Measurements from ENCODE around the gene NUP58.
"Not testable (repeated sequence)": the region's sequence is repeated elsewhere in the genome, so short reads cannot be mapped to it uniquely, and the experiment has no call there.

NUP58 gene

DNA sequence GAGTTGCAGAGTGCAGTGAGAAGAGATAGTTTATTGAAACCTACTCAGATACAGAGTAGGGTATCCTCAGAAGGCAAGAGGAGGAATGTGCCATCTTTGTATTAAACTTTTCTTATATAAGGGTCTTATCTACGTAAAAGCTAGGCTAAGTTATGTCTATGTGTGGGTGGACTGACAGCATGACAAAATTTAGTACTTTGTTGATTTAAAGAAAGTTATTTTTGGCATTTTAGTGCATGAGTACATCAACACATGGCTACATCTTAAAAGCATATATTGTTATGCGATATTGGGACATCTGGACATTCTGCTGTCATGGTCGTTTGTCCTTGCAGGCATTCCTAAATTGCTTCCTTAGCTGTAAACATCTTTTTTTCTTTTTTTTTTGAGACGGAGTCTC, 51.4 kb downstream of the NUP58 start:
- TF ChIP-seq, protein P1, sequence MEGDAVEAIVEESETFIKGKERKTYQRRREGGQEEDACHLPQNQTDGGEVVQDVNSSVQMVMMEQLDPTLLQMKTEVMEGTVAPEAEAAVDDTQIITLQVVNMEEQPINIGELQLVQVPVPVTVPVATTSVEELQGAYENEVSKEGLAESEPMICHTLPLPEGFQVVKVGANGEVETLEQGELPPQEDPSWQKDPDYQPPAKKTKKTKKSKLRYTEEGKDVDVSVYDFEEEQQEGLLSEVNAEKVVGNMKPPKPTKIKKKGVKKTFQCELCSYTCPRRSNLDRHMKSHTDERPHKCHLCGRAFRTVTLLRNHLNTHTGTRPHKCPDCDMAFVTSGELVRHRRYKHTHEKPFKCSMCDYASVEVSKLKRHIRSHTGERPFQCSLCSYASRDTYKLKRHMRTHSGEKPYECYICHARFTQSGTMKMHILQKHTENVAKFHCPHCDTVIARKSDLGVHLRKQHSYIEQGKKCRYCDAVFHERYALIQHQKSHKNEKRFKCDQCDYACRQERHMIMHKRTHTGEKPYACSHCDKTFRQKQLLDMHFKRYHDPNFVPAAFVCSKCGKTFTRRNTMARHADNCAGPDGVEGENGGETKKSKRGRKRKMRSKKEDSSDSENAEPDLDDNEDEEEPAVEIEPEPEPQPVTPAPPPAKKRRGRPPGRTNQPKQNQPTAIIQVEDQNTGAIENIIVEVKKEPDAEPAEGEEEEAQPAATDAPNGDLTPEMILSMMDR (IDR thresholded peaks at IDR 0.05; ENCODE audit: insufficient read depth, low read length, poor library complexity, severe bottlenecking) = no peak
- Histone ChIP-seq H3K27me3 (replicated peaks; ENCODE audit: control insufficient read depth, insufficient read depth, low read length) (no peaks in the 10 kb centered on the region), H3K4me3 (replicated peaks; ENCODE audit: low read depth, low read length) (no peak overlapping the region)

DNA sequence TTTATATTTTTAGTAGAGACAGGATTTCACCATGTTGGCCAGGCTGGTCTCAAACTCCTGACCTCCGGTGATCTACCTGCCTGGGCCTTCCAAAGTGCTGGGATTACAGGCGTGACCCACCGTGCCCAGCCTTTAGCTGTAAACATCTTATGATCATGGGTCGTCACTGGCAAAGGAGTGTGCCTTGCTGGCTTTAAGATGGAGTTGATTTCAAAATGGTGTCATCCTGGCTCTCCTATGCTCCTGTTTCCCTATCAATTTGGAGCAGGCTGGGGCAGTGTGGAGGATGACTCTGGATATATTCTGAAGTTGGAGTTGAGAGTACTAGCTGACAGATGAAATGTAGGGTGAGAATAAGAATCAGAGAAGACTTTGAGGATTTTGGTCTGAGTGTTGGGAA, 51.9 kb downstream of the NUP58 start:
- DNase-seq (ENCODE audit: extremely low read depth, insufficient read length) = no peak
- Histone ChIP-seq H3K27me3 (replicated peaks; ENCODE audit: control insufficient read depth, insufficient read depth, low read length) (no peaks in the 10 kb centered on the region), H3K36me3 (ENCODE audit: control insufficient read depth, insufficient read depth, low read length) (no peaks in the 10 kb centered on the region), H3K4me3 (replicated peaks; ENCODE audit: low read depth, low read length) (no peak overlapping the region)
- TF ChIP-seq, protein P1 (IDR thresholded peaks at IDR 0.05; ENCODE audit: insufficient read depth, low read length, poor library complexity, severe bottlenecking) = no peak

More for the DNA sequence above, 51.4 kb downstream of the NUP58 start:
- H3K36me3 ChIP-seq (ENCODE audit: control insufficient read depth, insufficient read depth, low read length) = no peaks in the 10 kb centered on the region
- no peak for DNase-seq (ENCODE audit: extremely low read depth, insufficient read length)

DNA sequence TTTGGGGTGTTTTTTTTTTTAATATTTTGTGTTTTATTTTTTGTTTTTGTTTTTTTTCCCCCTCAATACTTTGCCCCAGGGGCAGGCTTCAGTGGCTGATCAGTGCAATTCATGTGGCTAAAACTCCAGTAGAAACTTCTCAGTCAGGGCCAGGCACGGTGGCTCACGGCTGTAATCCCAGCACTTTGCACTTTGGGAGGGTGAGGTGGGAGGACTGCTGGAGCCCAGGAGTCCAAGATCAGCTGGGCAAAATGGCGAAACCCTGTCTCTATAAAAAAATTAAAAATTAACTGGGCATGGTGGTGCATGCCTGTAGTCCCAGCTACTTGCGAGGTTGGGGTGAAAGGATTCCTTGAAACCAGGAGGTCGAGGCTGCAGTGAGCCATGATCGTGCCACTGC, 53.0 kb downstream of the NUP58 start:
- no peak for DNase-seq (ENCODE audit: extremely low read depth, insufficient read length)
- H3K4me3 ChIP-seq (replicated peaks; ENCODE audit: low read depth, low read length) = no peak overlapping the region
- TF ChIP-seq, protein P1 (IDR thresholded peaks at IDR 0.05; ENCODE audit: insufficient read depth, low read length, poor library complexity, severe bottlenecking) = no peak
- H3K27me3 ChIP-seq (replicated peaks; ENCODE audit: control insufficient read depth, insufficient read depth, low read length) = no peaks in the 10 kb centered on the region
- no peaks in the 10 kb centered on the region for H3K36me3 ChIP-seq (ENCODE audit: control insufficient read depth, insufficient read depth, low read length)

DNA sequence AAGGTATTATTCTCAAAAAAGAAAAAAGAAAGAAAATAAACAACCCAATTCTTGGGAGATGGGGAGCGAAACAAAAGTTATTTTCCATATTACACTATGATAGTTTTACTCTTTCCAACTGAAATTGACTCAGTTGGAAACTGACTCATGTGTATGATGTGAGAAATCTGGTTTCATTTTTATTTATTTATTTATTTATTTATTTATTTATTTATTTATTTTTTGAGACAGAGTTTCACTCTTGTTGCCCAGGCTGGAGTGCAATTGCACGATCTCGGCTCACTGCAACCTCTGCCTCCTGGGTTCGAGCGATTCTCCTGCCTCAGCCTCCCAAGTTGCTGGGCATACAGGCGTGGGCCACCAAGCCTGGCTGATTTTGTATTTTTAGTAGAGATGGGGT, 59.0 kb downstream of the NUP58 start:
- not testable (repeated sequence) for DNase-seq (ENCODE audit: extremely low read depth, insufficient read length); H3K4me3 ChIP-seq (replicated peaks; ENCODE audit: low read depth, low read length); H3K27me3 ChIP-seq (replicated peaks; ENCODE audit: control insufficient read depth, insufficient read depth, low read length); H3K36me3 ChIP-seq (ENCODE audit: control insufficient read depth, insufficient read depth, low read length)

DNA sequence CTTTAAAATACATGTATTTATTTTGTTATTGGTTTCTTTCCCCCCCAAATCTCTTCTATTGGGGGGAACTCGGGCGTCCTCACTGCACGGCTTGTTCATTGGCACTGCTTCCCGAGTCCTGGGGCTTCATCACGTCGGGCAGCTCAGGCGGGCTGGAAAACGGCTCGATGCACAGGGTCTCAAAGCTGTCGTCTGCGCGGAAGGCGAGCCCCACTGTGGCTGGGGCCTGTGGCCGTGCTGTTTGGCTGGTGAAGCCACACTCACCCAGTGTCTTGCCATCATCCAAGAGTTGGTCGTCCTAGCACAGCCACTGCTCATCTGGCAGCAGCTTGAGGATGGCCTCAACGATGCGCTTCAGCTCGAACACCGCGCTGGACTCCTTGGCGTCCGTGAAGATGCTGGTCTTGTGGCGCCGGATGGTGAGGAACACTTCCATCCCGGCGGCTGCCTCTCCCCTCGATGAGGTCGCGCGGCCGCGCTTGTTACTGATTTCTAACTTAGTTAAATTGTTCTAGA, 64.4 kb downstream of the NUP58 start:
- TF ChIP-seq, protein P1 (IDR thresholded peaks at IDR 0.05; ENCODE audit: insufficient read depth, low read length, poor library complexity, severe bottlenecking) = no peak
- Histone ChIP-seq H3K27me3 (replicated peaks; ENCODE audit: control insufficient read depth, insufficient read depth, low read length) (no peaks in the 10 kb centered on the region; the same call in 1 of the 2 replicates), H3K4me3 (replicated peaks; ENCODE audit: low read depth, low read length) (no peak overlapping the region), H3K36me3 (ENCODE audit: control insufficient read depth, insufficient read depth, low read length) (no peaks in the 10 kb centered on the region)
- DNase-seq (ENCODE audit: extremely low read depth, insufficient read length) = no peak

DNA sequence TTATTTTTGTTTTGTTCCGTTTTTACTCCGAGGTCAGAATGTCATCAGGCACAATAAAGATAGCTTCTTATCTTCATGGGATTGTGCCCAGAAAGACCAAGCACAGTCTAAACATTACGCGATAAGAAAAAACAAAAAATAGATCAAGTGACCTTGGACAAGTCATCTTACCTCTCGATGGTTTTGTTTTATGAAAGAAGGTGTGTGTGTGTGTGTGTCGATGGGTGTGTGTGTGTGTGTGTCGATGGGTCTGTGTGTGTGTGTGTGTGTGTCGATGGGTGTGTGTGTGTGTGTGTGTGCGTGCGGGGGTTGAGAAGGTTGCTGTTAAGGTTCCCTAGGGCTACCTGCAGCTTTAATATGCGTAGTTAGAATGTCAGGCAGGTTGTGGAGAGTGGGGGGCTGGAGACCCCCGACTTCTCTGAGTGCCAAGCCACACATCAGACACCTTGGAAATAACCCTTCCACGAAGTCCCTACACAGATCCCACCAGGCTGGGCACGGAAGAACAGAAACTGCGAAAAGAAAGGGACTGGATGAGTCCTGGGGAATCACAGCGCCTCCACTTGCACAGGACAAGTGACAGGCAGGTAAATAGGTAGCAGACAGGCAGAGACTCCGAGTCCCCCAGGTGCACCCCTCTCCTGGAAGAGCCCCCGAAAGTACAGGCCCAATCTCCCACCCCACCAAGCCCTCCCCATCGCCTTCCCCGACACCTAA, 69.9 kb downstream of the NUP58 start:
- DNase-seq (ENCODE audit: extremely low read depth, insufficient read length) = no peak
- H3K27me3 ChIP-seq (replicated peaks; ENCODE audit: control insufficient read depth, insufficient read depth, low read length) = peaks cover 3% of the 10 kb centered on the region
- H3K4me3 ChIP-seq (replicated peaks; ENCODE audit: low read depth, low read length) = no peak overlapping the region
- H3K36me3 ChIP-seq (ENCODE audit: control insufficient read depth, insufficient read depth, low read length) = no peaks in the 10 kb centered on the region
- TF ChIP-seq, protein P1 (IDR thresholded peaks at IDR 0.05; ENCODE audit: insufficient read depth, low read length, poor library complexity, severe bottlenecking) = no peak
